ENCODE results near the gene FAM210A. TPM values are rescaled to one million over a fixed set of nuclear protein-coding genes. Genes with fewer than 3 reads are reported as not detected.

FAM210A gene
- total and polyA plus RNA-seq, 2 of the 4 experiments (the other 2 are of a cell fraction): 9.8 to 25.3 TPM

GRCh38 chr18:13625843-13626543 lies 100.4 kb downstream of the FAM210A start:
- Histone ChIP-seq H4K20me1 (ENCODE audit: insufficient read depth, low read length) (no peaks in the 10 kb centered on the region), H2BK5ac (ENCODE audit: low read depth, low read length, poor library complexity, severe bottlenecking) (no peak overlapping the region), H3K56ac (ENCODE audit: extremely low read depth, insufficient read depth, low read length) (no peak overlapping the region), H3K4ac (ENCODE audit: low read depth, low read length) (no peak overlapping the region), H3K27me3 (ENCODE audit: control insufficient read depth, insufficient read depth, low read length) (peaks cover 12% of the 10 kb centered on the region; the same call in 1 of the 2 replicates), H4K8ac (ENCODE audit: low read depth in 2 of 2, low read length in 2 of 2) (no peak overlapping the region), H2AK5ac (ENCODE audit: low read depth, low read length) (no peak overlapping the region), H3K14ac (replicated peaks; ENCODE audit: low read depth, low read length) (no peak overlapping the region), H2AFZ (replicated peaks; ENCODE audit: low read length, poor library complexity) (peak overlapping the region; percentile 21), H3K23ac (ENCODE audit: low read depth, low read length) (no peak overlapping the region), H4K91ac (ENCODE audit: insufficient read depth, low read depth, low read length) (no peak overlapping the region), H2BK120ac (ENCODE audit: low read depth, low read length) (no peak overlapping the region), H3K18ac (ENCODE audit: low read depth, low read length) (no peak overlapping the region), H3K4me1 (ENCODE audit: control insufficient read depth, insufficient read depth, low read length) (no peaks in the 10 kb centered on the region), H2BK20ac (ENCODE audit: low read depth, low read length) (no peak overlapping the region), H4K5ac (ENCODE audit: low read depth, low read length) (no peak overlapping the region), H3K4me3 (ENCODE audit: insufficient read depth, low read depth, low read length) (no peak overlapping the region), H3K27ac (ENCODE audit: insufficient read depth, low read length) (no peak overlapping the region), H2BK15ac (ENCODE audit: low read depth, low read length) (no peak overlapping the region), H3K36me3 (ENCODE audit: control insufficient read depth, insufficient read depth, low read length) (no peaks in the 10 kb centered on the region), H2AK9ac (replicated peaks; ENCODE audit: low read depth, low read length, poor library complexity) (no peak overlapping the region), H3K9me3 (ENCODE audit: control insufficient read depth, insufficient read depth, low read length) (no peaks in the 10 kb centered on the region), H3K9ac (ENCODE audit: low read depth, low read length) (no peak overlapping the region), H3K4me2 (ENCODE audit: low read depth, low read length) (no peak overlapping the region), H3K79me1 (ENCODE audit: low read depth in 1 of 2, low read length in 2 of 2) (no peaks in the 10 kb centered on the region), H3K9me1 (ENCODE audit: insufficient read depth, low read length) (no peaks in the 10 kb centered on the region)
- in situ Hi-C loops (cut with MboI; ENCODE audit: low sequenced_read_pairs) (loop anchor here (25.0 kb wide), 2 partner anchors 614 to 864 kb away; no protein-coding TSS in a partner anchor), intact Hi-C loops (cut with micrococcal nuclease) (no loop called here), dilution Hi-C loops (cut with HindIII; ENCODE audit: low sequenced_read_pairs, unreplicated experiment) (no loop called here)
- POLR2A ChIA-PET (ENCODE audit: unreplicated experiment): no interaction called here
- CTCF ChIA-PET: interaction anchor here (1.1 kb wide), 1 partner anchor 77 kb away, joined by 3 read pairs; no protein-coding TSS in a partner anchor
- BruUV-seq (replicated peaks): no TSS peak
- WGBS, 2 experiments (ENCODE audit: extremely low coverage in 2 of 2, insufficient read length in 1 of 2): no CpG with 5 or more reads among the region's 8 CpGs
- DNase-seq: no peak
- no peak for ATAC-seq (ENCODE audit: low read depth)
- no peak for TF ChIP-seq MAZ (IDR thresholded peaks at IDR 0.05; ENCODE audit: borderline replicate concordance, low read depth, low read length)
- TF ChIP-seq USF2 (IDR thresholded peaks at IDR 0.05; ENCODE audit: low read depth, low read length): no peak
- no peak for TF ChIP-seq CHD1 (IDR thresholded peaks at IDR 0.05; ENCODE audit: low read depth, low read length)
- TF ChIP-seq RFX5 (IDR thresholded peaks at IDR 0.05; ENCODE audit: low read depth, low read length): no peak
- TF ChIP-seq SMC3 (IDR thresholded peaks at IDR 0.05; ENCODE audit: low read depth, low read length): no peak
- no peak for TF ChIP-seq NFE2L2 (IDR thresholded peaks at IDR 0.05; ENCODE audit: low read depth, low read length)
- no peak for TF ChIP-seq BHLHE40 (IDR thresholded peaks at IDR 0.05; ENCODE audit: low read depth, low read length)
- no peak for TF ChIP-seq MAFK (IDR thresholded peaks at IDR 0.05; ENCODE audit: low read depth, low read length)
- TF ChIP-seq RAD21 (IDR thresholded peaks at IDR 0.05; ENCODE audit: low read length): no peak

Data from IMR-90 (cell line).